BE2C (cell line): ENCODE measurements around the gene BRD4.

Source experiments
- DNase-seq: peaks from one replicate; pipeline ENCODE4 v3.0.0-alpha.2; 2020
- H3K27me3 ChIP-seq: fragments of 250-450 bp; sonication (Bioruptor Pico); 2 replicates; pipeline ENCODE4 v1.5.1; 2020; ENCODE audit warnings: mild to moderate bottlenecking
- H3K36me3 ChIP-seq: fragments of 250-450 bp; sonication (Bioruptor Pico); 2 replicates; pipeline ENCODE4 v1.5.1; 2020; ENCODE audit warnings: mild to moderate bottlenecking
- H3K4me1 ChIP-seq: fragments of 250-450 bp; sonication (Bioruptor Pico); 2 replicates; pipeline ENCODE4 v1.5.1; 2020
- H3K4me3 ChIP-seq: 2 replicates; pipeline ENCODE4 v1.5.1; 2011; ENCODE audit warnings: low read depth, low read length
- H3K9me3 ChIP-seq: fragments of 250-450 bp; sonication (Bioruptor Pico); 2 replicates; pipeline ENCODE4 v1.5.1; 2020
- CTCF ChIP-seq: IDR thresholded peaks from 2 replicates; pipeline ENCODE4 v1.5.1; 2012; ENCODE audit warnings: mild to moderate bottlenecking, low read depth, low read length

The BRD4 gene

GRCh38 chr19:15298847-15299567 lies 33.3 kb downstream of the BRD4 start:
- Histone ChIP-seq H3K27me3 (no peaks in the 10 kb centered on the region), H3K4me1 (peaks cover 26% of the 10 kb centered on the region), H3K9me3 (no peaks in the 10 kb centered on the region), H3K36me3 (peaks cover 3% of the 10 kb centered on the region; the same call in 1 of the 2 replicates), H3K4me3 (no peak overlapping the region)
- no peak for DNase-seq
- TF ChIP-seq CTCF, result no peak

GRCh38 chr19:15297416-15298224 lies 34.7 kb downstream of the BRD4 start:
- peak; percentile 32 for DNase-seq
- TF ChIP-seq CTCF, result peak; percentile 47
- peaks cover 3% of the 10 kb centered on the region; the same call in 1 of the 2 replicates for H3K36me3 ChIP-seq
- no peaks in the 10 kb centered on the region for H3K9me3 ChIP-seq
- peaks cover 32% of the 10 kb centered on the region for H3K4me1 ChIP-seq
- H3K27me3 ChIP-seq, result no peaks in the 10 kb centered on the region
- no peak overlapping the region for H3K4me3 ChIP-seq

DNA sequence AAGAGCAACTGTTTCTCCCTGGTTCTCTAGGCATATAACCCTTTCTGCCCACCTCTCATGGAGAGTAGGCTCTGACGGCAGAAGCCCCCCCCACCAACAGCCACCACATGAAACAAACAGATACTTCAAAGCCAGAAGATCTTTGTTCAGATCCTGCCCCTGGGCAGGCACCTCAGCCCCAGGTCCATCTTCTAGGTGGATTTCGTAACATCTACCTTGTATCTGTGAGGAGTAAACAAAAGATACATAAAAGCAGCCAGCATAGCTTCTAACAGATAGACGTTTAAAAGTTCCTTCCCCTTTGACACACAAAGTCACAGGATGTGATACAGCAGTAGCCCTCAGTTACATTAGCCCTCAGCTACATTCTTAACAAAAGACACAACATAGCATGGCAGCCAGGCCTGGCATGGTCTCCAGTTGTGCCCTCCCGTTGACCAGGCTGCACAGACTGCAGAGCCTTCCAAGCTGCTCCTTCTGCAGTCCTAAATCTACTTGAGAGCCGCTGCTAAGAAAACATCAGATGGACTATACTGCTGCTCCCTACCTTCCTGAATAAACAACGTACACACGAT lies 35.4 kb downstream of the BRD4 start:
- peaks cover 3% of the 10 kb centered on the region; the same call in 1 of the 2 replicates for H3K36me3 ChIP-seq
- no peaks in the 10 kb centered on the region for H3K9me3 ChIP-seq
- no peak for DNase-seq
- no peaks in the 10 kb centered on the region for H3K27me3 ChIP-seq
- H3K4me1 ChIP-seq, result peaks cover 37% of the 10 kb centered on the region
- no peak overlapping the region for H3K4me3 ChIP-seq
- TF ChIP-seq CTCF, result no peak

GRCh38 chr19:15296353-15296752 lies 36.0 kb downstream of the BRD4 start:
- H3K4me1 ChIP-seq, result peaks cover 43% of the 10 kb centered on the region
- peaks cover 3% of the 10 kb centered on the region; the same call in 1 of the 2 replicates for H3K36me3 ChIP-seq

DNA sequence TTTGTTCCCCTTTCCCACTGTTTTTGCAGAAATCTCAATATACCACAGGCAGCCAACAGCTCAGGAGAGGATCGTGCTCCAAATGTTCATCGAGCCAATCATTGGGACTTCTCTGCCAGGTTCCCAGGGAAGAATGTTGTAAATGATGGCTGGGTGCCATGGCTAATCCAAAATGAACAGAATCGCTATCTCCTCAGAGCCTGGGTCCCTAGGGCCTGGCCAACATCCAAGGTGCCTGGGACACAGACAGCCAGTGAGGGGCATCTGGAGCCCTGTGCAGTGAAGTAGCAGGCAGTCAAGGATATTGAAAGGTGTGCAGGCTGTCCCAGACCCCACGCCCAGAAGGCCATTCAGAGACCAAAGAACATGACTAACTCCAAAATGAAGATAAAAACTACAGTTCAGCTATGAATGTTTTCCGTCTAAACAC lies 37.8 kb downstream of the BRD4 start:
- H3K4me1 ChIP-seq, result peaks cover 43% of the 10 kb centered on the region
- H3K36me3 ChIP-seq, result peaks cover 3% of the 10 kb centered on the region; the same call in 1 of the 2 replicates
- no peak overlapping the region for H3K4me3 ChIP-seq
- TF ChIP-seq CTCF, result no peak
- no peaks in the 10 kb centered on the region for H3K9me3 ChIP-seq
- DNase-seq, result peak; percentile 87
- no peaks in the 10 kb centered on the region for H3K27me3 ChIP-seq

More at GRCh38 chr19:15296353-15296752, 36.0 kb downstream of the BRD4 start:
- Histone ChIP-seq H3K9me3 (no peaks in the 10 kb centered on the region), H3K27me3 (no peaks in the 10 kb centered on the region), H3K4me3 (no peak overlapping the region)
- no peak for DNase-seq
- TF ChIP-seq CTCF, result no peak
